ENCODE results near the gene DOCK2. TPM values are rescaled to one million over a fixed set of nuclear protein-coding genes. Genes with fewer than 3 reads are reported as not detected.

Gene DOCK2
- total RNA-seq, 1 donor from 2014 or later = 21.6 TPM

DNA sequence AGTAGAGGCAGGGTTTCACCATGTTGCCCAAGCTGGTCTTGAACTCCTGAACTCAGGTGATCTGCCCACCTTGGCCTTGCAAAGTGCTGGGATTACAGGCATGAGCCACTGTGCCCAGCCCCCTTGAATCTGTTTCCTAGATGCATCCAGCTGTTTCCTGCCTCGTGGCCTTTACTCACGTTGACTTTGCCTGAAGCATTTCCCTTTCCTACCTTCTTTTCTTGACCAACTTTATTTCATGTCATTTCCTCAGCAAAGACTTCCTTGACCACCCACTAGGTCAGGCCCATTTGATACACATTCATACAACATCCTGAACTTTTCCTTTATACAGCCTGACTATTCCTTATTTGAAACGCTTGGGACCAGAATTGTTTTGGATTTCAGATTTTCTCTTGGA is 51.0 kb downstream of the DOCK2 start:
- no peak for DNase-seq (ENCODE audit: low spot score)

- no peak for DNase-seq (ENCODE audit: low spot score)
Measured at GRCh38 chr5:169691471-169691870, 54.4 kb downstream of the DOCK2 start.

DNA sequence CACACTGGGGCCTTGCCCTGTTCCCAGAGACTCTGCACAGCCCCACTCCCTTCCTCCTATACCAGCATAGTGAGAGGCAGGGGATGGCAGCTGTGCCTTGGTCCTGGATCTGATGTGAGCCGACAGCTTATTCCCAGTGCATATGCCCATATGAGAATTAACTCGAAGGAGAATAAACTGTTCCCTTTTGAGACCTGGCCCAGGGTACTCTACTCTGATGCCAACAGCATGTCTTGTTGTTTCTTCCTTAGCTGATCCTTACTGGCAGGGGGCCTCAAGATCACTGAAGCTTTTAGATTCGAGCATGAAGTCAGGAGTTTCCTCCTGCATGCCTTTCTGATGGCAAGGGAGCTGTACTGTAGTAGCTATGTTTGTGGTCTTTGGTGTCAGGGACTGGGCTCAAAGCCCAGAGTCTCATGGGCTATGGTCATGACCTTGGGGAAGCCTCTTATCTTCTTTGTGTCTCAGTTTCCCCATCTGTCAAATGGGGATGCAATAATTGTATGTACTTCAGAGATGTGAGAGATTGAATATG is 57.1 kb downstream of the DOCK2 start:
- DNase-seq (ENCODE audit: low spot score) = no peak

DNA sequence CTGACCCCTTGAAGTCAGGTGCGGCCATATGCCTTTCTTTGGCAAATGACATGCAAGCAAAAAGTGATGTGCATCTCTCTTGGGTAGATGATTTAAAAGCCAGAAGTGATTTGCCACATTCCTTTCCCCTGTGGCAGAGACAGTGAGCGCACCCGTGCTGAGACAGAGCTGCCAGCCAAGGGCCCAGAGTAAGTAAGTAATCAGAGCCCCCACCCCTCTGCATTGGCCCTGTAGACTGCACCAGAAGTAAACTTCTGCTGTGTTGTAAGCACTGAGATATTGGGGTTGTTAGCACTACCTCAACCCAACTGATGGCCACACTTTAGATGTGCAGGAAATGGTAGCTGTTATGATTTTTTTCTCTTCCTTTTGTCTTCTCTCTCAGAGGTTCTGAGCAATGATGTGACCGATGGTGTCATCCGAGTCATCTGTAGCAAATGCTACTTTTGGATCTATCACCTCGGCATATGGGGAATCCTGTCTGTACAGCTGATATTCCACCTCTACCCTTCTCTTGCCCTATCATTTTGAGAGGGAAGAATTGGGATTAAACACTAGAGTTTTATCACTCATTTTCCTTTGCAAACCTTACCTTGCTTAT is 58.0 kb downstream of the DOCK2 start:
- no peak for DNase-seq (ENCODE audit: low spot score)

GRCh38 chr5:169695919-169696490 is 58.9 kb downstream of the DOCK2 start:
- DNase-seq (ENCODE audit: low spot score) = no peak

DNA sequence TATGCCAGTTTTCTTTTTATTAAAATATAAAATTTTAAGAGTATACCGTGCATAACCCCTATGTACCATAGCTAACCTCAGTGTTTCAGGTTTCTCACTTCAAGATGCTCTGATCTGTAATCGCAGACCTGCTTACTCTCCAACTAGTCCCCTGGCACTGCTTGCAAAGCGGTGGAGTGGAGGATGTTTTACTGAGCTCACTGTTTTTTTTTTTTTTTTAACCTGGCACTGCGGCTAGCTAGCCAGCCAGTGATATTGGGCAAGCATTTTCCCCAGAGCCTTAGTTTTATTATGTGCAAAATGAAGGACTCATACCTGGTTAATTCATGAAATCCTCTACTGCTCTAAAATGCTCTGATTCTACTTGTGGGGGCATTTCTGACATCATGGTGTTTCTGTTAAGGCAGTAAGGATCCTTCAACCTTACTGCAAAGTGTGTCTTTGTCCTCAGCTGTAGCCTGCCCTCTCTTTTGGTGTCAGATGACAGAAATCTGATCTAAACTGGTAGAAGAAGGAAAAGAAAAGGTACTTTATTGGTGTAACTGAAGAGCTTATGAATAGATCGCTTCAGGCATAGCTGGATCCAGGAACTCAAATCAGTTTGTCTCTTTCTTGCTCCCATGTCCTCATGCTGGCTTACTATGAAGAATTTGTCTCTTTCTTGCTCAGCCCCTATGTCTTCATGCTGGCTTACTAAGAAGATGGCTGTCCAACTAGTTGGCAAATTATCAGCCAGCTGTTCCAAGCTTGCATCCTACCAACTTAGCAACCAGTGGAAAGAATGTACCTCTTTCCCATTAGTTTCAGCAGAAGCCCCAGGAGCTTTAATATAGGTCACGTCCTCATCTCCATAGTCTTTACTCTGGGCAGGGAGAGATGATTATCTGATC is 59.8 kb downstream of the DOCK2 start:
- no peak for DNase-seq (ENCODE audit: low spot score)

GRCh38 chr5:169697511-169697890 is 60.4 kb downstream of the DOCK2 start:
- no peak for DNase-seq (ENCODE audit: low spot score)

GRCh38 chr5:169697976-169698375 is 60.9 kb downstream of the DOCK2 start:
- DNase-seq (ENCODE audit: low spot score) = no peak

DNA sequence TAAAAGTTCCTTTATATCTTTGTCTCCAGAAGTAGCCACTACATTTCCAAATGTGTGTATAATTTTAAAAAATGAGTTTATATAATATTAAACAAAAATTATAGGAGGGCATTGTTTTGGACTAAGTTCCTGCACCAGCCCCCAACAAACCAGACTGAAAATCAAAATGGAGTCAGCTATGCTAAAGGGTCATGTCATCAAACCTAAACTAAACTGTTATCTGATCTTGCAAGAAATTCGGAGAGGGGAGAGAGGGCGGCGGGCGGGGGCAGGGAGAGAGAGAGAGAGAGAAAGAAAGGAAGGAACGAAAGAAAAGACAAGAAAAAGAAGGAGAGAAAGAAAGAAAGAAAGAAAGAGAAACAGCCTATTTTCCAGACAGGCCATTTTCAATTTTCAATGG is 63.5 kb downstream of the DOCK2 start:
- no peak for DNase-seq (ENCODE audit: low spot score)

DNA sequence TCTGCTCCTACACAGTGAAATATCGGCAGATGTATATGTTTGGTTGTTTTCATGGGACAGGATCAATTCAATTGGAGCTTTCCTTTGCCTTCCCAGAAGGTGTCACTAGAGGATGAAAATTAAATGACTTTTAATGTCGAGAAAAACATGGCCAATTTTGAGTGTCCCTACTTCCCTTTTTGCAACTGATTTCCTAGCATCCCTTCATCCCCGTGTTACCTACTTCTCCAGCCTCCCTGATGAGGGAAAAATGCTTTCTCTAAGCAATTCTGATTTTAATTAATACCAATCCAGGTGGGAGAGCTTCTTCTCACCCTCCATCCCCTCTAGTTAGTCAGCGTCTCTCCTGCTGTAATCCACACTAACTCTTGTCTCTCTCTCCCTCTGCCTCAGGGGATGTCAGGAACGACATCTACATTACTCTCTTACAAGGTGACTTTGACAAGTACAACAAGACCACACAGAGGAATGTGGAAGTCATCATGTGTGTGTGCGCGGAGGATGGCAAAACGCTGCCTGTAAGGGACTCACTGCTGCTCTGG is 64.9 kb downstream of the DOCK2 start:
- DNase-seq (ENCODE audit: low spot score) = no peak

GRCh38 chr5:169702693-169703481 is 65.8 kb downstream of the DOCK2 start:
- DNase-seq (ENCODE audit: low spot score) = no peak

DNA sequence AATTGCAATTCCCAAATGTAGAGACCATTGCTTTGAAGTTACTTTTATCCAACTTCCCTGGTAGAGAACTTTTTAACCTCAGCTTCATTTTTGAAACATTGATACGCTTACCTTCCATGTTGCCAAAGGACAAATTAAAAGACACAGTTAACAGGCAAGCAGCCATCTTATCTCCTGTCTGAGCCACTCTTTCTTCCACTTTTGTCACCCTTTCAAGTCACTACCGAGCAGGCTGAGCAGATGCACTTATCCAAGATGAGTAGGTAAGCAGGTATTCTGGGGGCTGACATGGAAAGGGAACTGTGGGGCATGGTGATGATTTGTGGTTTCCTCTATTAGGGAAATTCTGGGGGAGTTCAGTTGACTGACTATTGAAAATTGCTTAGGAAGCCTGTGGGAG is 66.7 kb downstream of the DOCK2 start:
- DNase-seq (ENCODE audit: low spot score) = no peak

- DNase-seq (ENCODE audit: low spot score) = no peak
Measured at GRCh38 chr5:169705322-169705721, 68.2 kb downstream of the DOCK2 start.

DNA sequence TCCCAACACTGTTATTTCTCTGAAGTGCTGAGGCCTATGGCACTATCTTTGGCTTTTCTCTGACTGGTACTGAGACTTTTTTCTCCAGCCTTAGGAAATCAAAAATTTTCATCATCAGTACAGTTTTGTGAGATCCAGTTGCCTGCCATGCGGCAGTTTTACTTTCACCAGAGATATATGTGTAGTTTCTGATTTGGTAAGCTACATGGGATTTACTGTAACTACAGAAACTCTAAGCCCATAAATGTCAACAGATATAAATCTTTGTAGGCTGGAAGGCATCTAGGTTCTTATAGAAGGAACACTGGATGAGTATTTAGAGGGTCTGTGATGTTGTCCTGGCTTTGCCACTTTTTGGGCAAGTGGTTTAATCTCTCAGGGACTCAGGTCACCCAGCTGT is 69.0 kb downstream of the DOCK2 start:
- no peak for DNase-seq (ENCODE audit: low spot score)

DNA sequence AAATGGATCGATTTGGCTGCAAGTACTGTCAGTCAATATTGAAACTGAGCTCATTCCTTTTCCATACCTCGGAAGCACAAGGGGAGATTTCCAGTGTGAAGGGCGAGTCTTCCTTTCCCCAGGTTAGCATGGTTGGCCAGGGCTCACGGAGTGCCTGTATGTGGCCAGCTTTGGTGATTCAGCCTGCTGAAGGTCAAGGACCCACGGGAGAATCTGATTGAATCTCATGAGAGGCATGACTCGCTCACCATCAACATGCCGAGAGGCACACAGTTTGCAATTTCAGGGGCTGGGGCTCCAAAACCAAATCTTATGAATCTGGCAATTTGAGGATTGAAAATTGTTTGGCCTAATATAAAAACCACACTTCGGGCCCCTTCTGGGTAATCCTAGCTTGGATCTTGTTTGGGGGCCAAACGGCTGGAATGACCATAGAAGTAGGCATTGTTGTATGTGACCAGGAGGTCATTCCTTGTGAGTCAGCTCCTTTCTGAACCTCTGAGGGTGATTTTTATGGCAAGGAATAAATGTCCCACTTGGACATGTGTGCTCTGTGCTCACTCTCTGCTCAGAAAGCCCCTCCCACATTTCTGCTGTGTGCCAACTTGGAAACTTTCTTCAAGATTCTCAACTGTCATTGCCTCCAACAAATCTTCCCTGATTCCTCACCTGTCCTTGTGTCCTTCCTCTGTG is 69.8 kb downstream of the DOCK2 start:
- no peak for DNase-seq (ENCODE audit: low spot score)

DNA sequence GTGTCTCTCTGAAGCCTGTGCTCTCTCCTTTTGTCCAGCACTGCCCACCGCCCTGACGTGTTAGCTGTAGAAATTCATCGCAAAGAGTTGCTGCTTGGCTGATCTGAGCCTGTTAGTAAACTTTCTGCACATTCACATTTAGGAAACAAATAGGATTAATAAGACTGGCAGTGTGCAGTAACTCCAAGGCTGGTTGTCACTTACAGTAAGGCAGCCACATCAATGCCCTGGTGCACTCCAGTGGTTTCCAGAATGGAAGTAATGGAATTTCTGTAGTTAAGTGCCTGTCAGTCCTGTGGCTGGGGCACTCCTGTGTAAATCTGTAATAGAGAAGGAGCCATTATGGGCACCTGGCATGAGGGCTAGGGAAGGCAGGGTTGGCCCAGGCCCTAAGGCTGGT is 70.6 kb downstream of the DOCK2 start:
- DNase-seq (ENCODE audit: low spot score) = no peak

- DNase-seq (ENCODE audit: low spot score) = no peak
Measured at GRCh38 chr5:169710675-169711074, 73.6 kb downstream of the DOCK2 start.

GRCh38 chr5:169711551-169712225 is 74.6 kb downstream of the DOCK2 start:
- no peak for DNase-seq (ENCODE audit: low spot score)

- DNase-seq (ENCODE audit: low spot score) = no peak
Measured at GRCh38 chr5:169712428-169712827, 75.4 kb downstream of the DOCK2 start.

GRCh38 chr5:169716287-169716686 is 79.2 kb downstream of the DOCK2 start:
- no peak for DNase-seq (ENCODE audit: low spot score)

- DNase-seq (ENCODE audit: low spot score) = no peak
Measured at GRCh38 chr5:169717288-169717687, 80.2 kb downstream of the DOCK2 start.
